Stimulated activated CD8-positive, alpha-beta memory T cell treated with anti-CD3 and anti-CD28 coated beads, Interleukin-12 subunit alpha, Interleukin-12 subunit beta, amount 100 ng/mL, for 24 hours (primary cell): ENCODE results near the gene UIMC1.
"Not testable (repeated sequence)": the region's sequence is repeated elsewhere in the genome, so short reads cannot be mapped to it uniquely, and the experiment has no call there.

Experiments
- DNase-seq: peaks from one replicate; pipeline ENCODE4 v3.0.0-alpha.2; 2020; ENCODE audit errors: extremely low read depth

Gene UIMC1

GRCh38 chr5:177006265-177006972 is at the start of gene UIMC1:
UIMC1 (minus strand) TSS chr5:177006779; CDS start chr5:176982615, 24,164 bp downstream.
- peak; percentile 78 for DNase-seq

- no peak for DNase-seq
These were observed 42.7 kb upstream of the UIMC1 start for GRCh38 chr5:177049285-177049684.

DNA sequence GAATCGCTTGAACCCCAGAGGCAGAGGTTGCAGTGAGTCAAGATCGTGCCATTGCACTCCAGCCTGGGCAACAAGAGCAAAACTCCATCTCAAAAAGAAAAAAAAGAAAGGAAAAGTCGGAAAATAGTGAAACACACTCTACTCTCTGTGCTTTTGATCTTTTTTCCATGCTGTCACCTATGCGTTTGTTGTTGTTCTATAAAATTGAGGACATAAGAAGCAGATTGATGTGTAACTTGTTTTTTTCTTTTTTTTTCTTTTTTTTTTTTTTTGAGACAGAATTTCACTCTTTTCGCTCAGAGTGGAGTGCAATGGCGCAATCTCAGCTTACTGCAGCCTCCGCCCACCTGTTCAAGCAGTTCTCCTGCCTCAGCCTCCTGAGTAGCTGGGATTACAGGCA is 42.0 kb upstream of the UIMC1 start:
- DNase-seq = not testable (repeated sequence)

- no peak for DNase-seq
These were observed 39.1 kb upstream of the UIMC1 start for GRCh38 chr5:177045631-177046030.

- no peak for DNase-seq
These were observed 38.1 kb upstream of the UIMC1 start for GRCh38 chr5:177044641-177045040.

GRCh38 chr5:177043958-177044357 is 37.4 kb upstream of the UIMC1 start:
- DNase-seq = no peak

DNA sequence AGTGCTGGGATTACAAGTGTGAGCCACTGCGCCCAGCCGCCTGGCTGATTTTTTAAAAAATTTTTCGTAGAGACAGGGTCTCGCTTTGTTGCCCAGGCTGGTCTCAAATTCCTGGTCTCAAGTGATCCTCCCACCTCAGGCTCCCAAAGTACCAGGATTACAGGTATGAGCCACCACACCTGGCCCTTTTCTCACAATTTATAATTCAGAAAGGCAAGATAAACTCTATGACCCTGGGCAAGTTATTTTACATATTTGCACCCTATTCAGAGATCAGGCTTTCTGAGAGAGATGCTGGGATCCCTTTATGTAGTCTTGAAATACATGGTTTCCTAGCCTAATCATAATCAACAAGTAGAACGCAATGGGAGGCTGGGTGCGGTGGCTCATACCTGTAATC is 36.5 kb upstream of the UIMC1 start:
- no peak for DNase-seq

DNA sequence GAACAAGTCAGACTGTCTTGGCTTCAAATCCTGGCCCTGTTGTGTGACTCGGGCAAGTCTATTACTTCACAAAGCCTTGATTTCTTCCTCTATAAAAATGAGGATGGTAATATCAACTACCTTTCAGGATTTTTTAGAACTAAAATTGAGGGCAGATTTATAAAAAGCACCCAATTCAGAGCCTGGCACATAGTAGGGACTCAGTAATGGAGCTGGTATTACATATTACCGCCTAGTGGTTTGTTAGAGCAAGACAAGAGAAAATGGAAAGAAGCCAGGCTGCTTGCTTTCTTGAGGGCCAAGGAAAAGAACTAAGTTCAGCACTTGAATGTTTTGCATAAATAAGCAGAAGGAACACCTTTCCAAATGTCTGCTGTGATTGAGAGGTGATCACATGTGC is 35.4 kb upstream of the UIMC1 start:
- DNase-seq = no peak

DNA sequence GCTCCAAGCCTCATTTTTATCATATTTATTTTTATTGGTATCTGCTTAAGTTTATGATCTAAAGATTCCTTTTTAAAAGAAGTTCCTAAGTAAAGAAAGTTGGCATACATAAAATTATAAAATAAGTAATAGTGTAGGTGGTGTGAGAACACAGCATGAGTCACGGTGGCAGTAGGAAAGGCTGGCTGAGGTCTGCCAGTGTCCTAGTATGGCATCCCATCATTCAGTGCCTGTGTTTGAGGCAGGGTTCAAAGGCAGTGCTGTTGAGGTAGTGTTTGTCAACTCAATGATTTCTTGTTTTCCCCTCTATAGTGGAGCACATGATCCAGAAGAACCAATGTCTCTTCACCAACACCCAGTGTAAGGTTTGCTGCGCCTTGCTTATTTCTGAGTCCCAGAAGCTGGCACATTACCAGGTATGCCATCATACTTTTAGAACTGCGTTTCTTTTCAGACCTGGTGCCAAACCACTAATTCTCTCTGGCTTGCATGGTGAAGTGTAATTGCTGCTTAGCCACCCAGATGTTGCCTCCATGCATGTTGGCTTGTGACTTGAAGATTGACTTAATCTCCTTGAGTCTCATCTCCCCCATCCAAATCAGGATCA is 34.3 kb upstream of the UIMC1 start:
- no peak for DNase-seq

DNA sequence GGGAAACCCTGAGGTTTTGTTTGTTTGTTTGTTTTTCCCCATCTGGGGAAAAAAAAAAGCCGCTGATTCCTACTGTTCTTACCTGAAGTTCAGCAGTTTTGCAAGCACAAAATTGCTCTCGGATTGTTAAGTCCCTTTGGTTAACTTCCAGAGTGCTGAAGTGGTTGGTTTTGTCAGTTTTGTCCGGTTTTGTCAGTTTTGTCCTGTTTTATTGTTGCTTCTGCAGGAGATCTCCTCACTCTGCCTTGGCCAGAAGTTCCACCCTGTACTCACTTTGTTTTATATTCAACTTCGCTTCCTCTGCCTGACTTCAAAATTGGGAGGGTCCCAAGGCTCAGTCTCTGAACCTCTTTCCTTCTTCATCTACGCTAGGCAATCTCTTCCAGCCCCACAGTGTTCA is 30.3 kb upstream of the UIMC1 start:
- no peak for DNase-seq

DNA sequence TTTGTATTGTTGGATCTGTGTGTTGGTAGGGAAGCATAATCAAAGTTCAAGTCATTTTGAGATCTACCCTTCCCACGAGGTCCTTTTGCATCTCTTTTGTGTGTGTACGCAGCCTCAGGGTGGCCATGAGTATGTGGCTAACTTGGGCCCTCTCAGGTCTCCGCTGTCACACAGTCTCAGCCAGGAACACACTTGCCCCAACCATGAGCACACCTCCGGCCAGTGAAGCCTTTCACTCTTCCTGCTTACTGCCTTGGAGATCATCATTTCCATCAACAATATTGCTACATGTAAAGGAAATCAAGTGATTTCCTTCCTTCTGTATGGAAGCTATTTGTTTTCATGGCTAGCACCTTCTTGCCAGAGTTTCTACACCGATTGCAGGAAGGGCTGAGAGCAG is 29.9 kb upstream of the UIMC1 start:
- no peak for DNase-seq

GRCh38 chr5:177035976-177036375 is 29.4 kb upstream of the UIMC1 start:
- no peak for DNase-seq

- DNase-seq = no peak
These were observed 22.9 kb upstream of the UIMC1 start for GRCh38 chr5:177029498-177029897.

DNA sequence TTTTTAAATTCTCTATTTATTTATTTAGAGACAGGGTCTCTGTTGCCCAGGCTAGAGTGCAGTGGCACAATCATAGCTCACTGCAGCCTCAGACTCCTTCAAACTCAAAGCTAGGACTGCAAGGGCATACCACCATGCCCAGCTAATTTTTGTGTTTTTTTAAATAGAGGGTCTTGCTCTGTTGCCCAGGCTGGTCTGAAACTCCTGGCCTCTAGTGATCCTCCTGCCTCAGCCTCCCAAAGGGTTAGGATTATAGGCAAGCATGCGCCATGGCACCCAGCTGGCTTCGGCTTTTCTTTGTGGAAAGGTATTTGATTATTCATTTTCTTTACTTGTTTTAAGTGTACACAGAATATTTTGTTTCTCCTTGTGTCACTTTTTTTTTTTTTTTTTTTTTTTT is 21.1 kb upstream of the UIMC1 start:
- no peak for DNase-seq

GRCh38 chr5:177025101-177025601 is 18.6 kb upstream of the UIMC1 start:
- no peak for DNase-seq

DNA sequence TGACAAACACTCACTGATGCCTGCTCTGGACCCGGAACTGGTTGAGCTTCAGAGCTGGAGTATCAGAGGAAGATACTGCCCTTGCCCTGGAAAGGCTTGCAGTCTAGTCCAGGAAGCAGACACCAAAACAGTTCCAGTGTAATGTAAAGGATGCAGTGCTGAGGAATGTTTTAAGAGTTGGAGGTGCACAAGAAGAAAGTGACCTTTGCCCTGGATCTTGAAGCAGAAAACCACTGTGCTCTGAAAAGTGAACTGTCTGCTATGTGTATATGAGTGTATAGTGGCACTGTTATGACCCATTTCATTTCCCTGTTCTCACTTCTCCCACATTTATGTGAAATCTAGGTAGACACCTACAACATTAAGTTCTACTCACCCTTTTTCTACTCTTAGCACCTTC is 18.0 kb upstream of the UIMC1 start:
- DNase-seq = no peak

DNA sequence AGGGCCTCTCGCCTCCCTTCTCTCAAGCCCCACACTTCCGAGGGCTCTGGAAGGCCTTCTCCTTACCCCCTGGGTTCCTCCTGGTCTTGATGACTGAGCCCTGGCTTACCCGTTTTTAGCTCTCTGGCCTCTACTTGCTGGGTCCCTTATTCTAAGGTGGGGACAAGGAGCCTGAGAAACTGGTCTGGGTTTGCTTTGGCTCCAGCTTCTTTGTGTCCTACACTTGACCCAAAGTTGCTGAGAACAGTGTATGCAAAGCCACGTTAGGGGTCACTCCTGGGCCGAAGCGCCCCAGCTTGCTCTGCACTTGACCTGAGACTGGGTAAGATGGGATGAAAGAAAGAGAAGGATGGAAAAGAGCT is 16.7 kb upstream of the UIMC1 start:
- no peak for DNase-seq

GRCh38 chr5:177022386-177023302 is 16.1 kb upstream of the UIMC1 start, which contains the start of gene ZNF346:
ZNF346 (plus strand) TSS chr5:177022696; CDS start chr5:177022739, 43 bp downstream.
- DNase-seq = peak; percentile 76

GRCh38 chr5:177020033-177020432 is 13.5 kb upstream of the UIMC1 start:
- no peak for DNase-seq

GRCh38 chr5:177018341-177018740 is 11.8 kb upstream of the UIMC1 start:
- DNase-seq = no peak

DNA sequence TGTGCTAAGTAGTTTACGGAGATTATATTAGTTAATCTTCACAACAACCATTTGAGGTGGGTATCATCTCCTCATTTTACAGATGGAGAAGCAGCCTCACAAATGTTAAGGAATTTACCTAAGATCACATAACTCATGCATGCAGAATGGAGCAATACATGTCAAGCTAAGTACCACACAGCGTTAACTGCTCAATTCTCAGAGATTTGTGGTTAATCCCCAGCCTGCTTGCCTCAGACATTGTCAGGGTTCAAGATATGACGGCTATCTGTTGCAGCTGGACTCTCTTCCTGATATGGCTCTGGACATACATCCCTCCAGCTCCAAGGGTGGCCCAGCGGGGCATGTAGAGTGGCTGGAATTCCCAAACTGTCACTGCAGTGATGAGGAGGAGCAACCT is 8.6 kb upstream of the UIMC1 start:
- DNase-seq = no peak

DNA sequence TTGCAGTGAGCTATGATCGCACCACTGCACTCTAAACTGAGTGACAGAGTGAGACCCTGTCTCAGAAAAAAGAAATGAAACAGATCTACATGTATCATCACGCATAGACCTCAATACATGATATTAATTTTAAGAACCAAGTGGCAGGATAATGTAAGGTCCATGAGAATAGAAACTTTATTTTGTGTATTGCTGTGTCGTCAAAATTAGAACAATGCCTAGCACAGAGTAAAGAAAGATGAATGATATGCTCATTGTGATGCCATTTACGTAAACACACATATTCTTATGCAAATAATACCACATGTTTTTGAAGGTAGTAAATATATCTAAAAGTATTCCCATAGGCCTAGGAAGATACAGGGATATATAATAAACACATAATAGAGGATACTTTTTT is 3.6 kb upstream of the UIMC1 start:
- no peak for DNase-seq
